ENCODE results near the gene RNF149. TPM values are rescaled to one million over a fixed set of nuclear protein-coding genes. Genes with fewer than 3 reads are reported as not detected.

Gene RNF149
- total RNA-seq, 1 donor from 2014 or later = 35.0 TPM

DNA sequence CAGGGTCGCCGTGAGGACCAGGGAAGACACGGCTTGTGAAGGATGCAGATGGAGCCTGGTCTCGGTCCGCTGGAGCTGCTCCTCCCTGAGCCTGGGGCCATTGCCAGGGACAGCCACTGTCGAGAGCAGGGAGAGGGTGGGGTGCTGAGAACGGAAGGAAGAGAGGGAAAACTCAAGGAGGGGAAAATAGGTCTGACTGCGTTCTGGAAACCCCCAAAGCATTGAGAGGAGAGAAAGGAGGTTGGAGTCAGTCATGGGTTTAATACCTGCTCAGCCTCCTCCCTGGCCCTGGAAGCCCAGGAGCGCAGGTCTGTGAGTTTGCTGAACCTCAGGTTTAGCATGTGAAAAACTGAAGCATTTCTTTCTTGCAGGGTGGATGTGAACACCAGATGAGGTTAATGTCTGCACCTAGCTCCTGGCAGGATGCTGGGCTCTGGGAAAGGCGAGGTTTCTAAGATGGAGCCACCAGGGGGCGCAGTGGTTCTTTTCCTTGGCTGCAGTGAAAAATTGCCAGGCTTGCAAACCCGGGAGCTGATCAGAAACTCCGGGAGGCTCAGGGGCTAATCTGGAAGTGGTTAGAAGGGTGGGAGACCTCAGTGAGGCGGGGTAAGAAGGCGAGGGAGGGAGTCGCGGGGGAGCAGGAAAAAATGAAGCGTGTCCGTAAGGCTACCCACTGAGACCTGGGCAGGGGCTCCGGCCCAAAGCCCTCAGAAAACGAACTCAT, 33.6 kb upstream of the RNF149 start:
- Mint-ChIP-seq H3K4me1 (peaks cover 9% of the 10 kb centered on the region), H3K4me3 (no peak overlapping the region), H3K36me3 (no peaks in the 10 kb centered on the region), H3K9me3 (peaks cover under 1% of the 10 kb centered on the region), H3K27me3 (ENCODE audit: insufficient read depth, low read depth) (peaks cover 11% of the 10 kb centered on the region), H3K27ac (peak overlapping the region; percentile 80)
- Histone ChIP-seq H3K9me3 (ENCODE audit: low read depth) (no peaks in the 10 kb centered on the region), H3K9ac (no peak overlapping the region), H3K79me2 (ENCODE audit: low read depth) (no peaks in the 10 kb centered on the region), H4K20me1 (ENCODE audit: low read depth) (no peaks in the 10 kb centered on the region), H3K4me1 (peaks cover 12% of the 10 kb centered on the region), H3F3A (ENCODE audit: low read depth) (no peaks in the 10 kb centered on the region), H2AFZ (replicated peaks) (no peak overlapping the region), H3K27me3 (no peaks in the 10 kb centered on the region), H3K4me3 (no peak overlapping the region), H3K27ac (no peak overlapping the region), H3K36me3 (no peaks in the 10 kb centered on the region), H3K4me2 (no peak overlapping the region)
- TF ChIP-seq, protein P1, sequence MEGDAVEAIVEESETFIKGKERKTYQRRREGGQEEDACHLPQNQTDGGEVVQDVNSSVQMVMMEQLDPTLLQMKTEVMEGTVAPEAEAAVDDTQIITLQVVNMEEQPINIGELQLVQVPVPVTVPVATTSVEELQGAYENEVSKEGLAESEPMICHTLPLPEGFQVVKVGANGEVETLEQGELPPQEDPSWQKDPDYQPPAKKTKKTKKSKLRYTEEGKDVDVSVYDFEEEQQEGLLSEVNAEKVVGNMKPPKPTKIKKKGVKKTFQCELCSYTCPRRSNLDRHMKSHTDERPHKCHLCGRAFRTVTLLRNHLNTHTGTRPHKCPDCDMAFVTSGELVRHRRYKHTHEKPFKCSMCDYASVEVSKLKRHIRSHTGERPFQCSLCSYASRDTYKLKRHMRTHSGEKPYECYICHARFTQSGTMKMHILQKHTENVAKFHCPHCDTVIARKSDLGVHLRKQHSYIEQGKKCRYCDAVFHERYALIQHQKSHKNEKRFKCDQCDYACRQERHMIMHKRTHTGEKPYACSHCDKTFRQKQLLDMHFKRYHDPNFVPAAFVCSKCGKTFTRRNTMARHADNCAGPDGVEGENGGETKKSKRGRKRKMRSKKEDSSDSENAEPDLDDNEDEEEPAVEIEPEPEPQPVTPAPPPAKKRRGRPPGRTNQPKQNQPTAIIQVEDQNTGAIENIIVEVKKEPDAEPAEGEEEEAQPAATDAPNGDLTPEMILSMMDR (IDR thresholded peaks at IDR 0.05) = peak; percentile 83
- TF ChIP-seq EZH2phosphoT487 (IDR thresholded peaks at IDR 0.05) = no peak
- peak; percentile 82 for DNase-seq (ENCODE audit: low spot score)

GRCh38 chr2:101341421-101341820, 32.9 kb upstream of the RNF149 start:
- no peaks in the 10 kb centered on the region for H4K20me1 ChIP-seq (ENCODE audit: low read depth)
- TF ChIP-seq EZH2 (IDR thresholded peaks at IDR 0.05) (no peak), EZH2phosphoT487 (IDR thresholded peaks at IDR 0.05) (no peak)
- TF ChIP-seq, protein P1 (IDR thresholded peaks at IDR 0.05) = no peak
- no peak overlapping the region for H3K4me3 Mint-ChIP-seq
- peaks cover 9% of the 10 kb centered on the region for H3K4me1 Mint-ChIP-seq
- H3K27ac ChIP-seq = no peak overlapping the region
- no peaks in the 10 kb centered on the region for H3K36me3 Mint-ChIP-seq
- no peak overlapping the region for H3K9ac ChIP-seq
- H3K4me1 ChIP-seq = peaks cover 12% of the 10 kb centered on the region
- H2AFZ ChIP-seq (replicated peaks) = no peak overlapping the region
- no peak overlapping the region for H3K4me3 ChIP-seq
- H3K27me3 ChIP-seq = no peaks in the 10 kb centered on the region
- H3K27ac Mint-ChIP-seq = no peak overlapping the region
- H3K79me2 ChIP-seq (ENCODE audit: low read depth) = no peaks in the 10 kb centered on the region
- no peaks in the 10 kb centered on the region for H3K36me3 ChIP-seq
- no peak for DNase-seq (ENCODE audit: low spot score)
- H3K4me2 ChIP-seq = no peak overlapping the region
- peaks cover 7% of the 10 kb centered on the region for H3K27me3 Mint-ChIP-seq (ENCODE audit: insufficient read depth, low read depth)
- peaks cover 1% of the 10 kb centered on the region for H3K9me3 Mint-ChIP-seq
- no peaks in the 10 kb centered on the region for H3K9me3 ChIP-seq (ENCODE audit: low read depth)
- no peaks in the 10 kb centered on the region for H3F3A ChIP-seq (ENCODE audit: low read depth)

DNA sequence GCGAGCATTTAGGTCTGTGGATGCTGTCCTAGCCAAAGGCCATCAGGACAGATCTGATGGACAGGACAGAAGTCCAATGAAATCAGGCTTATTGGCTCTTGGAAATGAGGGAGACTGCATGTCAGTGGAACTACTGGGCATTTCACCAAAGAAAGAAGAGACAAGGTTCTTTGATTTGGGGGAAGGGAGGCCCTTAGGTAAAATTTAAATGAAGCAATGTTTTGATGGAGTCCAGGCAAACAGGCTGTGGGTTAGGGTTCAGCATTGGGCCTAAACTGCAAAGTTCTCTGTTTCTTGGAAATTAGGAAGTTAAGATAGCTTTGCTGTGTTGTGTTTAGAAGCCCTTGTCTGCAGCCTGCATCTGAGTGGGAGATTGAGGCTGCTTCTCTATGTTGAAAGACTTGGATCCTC, 31.6 kb upstream of the RNF149 start:
- Histone ChIP-seq H3K9me3 (ENCODE audit: low read depth) (no peaks in the 10 kb centered on the region), H3K27me3 (no peaks in the 10 kb centered on the region), H2AFZ (replicated peaks) (peak overlapping the region; percentile 60), H3K4me1 (peaks cover 12% of the 10 kb centered on the region), H3K27ac (no peak overlapping the region), H3F3A (ENCODE audit: low read depth) (no peaks in the 10 kb centered on the region), H4K20me1 (ENCODE audit: low read depth) (no peaks in the 10 kb centered on the region), H3K9ac (no peak overlapping the region), H3K36me3 (no peaks in the 10 kb centered on the region), H3K79me2 (ENCODE audit: low read depth) (no peaks in the 10 kb centered on the region), H3K4me2 (no peak overlapping the region), H3K4me3 (no peak overlapping the region)
- peak; percentile 35 for DNase-seq (ENCODE audit: low spot score)
- TF ChIP-seq EZH2phosphoT487 (IDR thresholded peaks at IDR 0.05) (no peak), EZH2 (IDR thresholded peaks at IDR 0.05) (no peak)
- TF ChIP-seq, protein P1 (IDR thresholded peaks at IDR 0.05) = no peak
- Mint-ChIP-seq H3K36me3 (no peaks in the 10 kb centered on the region), H3K4me1 (peaks cover 9% of the 10 kb centered on the region), H3K9me3 (peaks cover 1% of the 10 kb centered on the region), H3K27me3 (ENCODE audit: insufficient read depth, low read depth) (peaks cover 7% of the 10 kb centered on the region), H3K27ac (no peak overlapping the region), H3K4me3 (no peak overlapping the region)
